OCI-LY1 (cell line): ENCODE results near the gene RAPGEF6.

Source experiments
- EZH2 ChIP-seq: fragments of 200-600 bp; sonication (generic), shearing (Covaris generic); IDR thresholded peaks from 2 replicates; pipeline ENCODE4 v1.8.0; 2017; ENCODE audit warnings: borderline replicate concordance, mixed run types, mild to moderate bottlenecking, antibody characterized with exemption, low read length, moderate library complexity, mixed read lengths
- TF ChIP-seq, protein P1 (sequence below): fragments of 200-600 bp; sonication (generic), shearing (Covaris generic); IDR thresholded peaks from 2 replicates; pipeline ENCODE4 v1.5.1; 2017; ENCODE audit warnings: mild to moderate bottlenecking, antibody characterized with exemption, low read length, moderate library complexity, mixed read lengths

DNA sequence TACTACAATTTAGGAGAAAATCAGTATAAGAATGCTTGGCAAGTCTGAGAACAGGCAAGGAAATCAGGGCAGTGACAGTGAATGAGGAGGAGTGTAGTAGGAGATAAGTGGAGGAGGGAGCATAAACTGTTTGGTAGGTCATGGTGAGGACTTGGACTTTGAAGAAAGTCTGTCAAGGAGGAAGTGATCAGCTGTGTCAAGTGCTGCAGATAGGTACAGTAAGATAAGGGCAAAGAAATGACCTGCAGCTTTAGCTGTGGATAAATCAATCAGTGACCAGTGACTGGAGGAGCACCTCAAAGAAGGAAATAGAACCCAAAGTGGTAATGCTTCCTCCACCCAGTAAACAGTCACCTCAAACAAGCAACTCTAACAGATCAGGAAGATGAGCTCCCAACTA, 106.3 kb downstream of the RAPGEF6 start:
- TF ChIP-seq EZH2, result no peak
- TF ChIP-seq, protein P1, sequence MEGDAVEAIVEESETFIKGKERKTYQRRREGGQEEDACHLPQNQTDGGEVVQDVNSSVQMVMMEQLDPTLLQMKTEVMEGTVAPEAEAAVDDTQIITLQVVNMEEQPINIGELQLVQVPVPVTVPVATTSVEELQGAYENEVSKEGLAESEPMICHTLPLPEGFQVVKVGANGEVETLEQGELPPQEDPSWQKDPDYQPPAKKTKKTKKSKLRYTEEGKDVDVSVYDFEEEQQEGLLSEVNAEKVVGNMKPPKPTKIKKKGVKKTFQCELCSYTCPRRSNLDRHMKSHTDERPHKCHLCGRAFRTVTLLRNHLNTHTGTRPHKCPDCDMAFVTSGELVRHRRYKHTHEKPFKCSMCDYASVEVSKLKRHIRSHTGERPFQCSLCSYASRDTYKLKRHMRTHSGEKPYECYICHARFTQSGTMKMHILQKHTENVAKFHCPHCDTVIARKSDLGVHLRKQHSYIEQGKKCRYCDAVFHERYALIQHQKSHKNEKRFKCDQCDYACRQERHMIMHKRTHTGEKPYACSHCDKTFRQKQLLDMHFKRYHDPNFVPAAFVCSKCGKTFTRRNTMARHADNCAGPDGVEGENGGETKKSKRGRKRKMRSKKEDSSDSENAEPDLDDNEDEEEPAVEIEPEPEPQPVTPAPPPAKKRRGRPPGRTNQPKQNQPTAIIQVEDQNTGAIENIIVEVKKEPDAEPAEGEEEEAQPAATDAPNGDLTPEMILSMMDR, result no peak
